ENCODE measurements around the gene FOXA2. TPM values are rescaled to one million over a fixed set of nuclear protein-coding genes. Genes with fewer than 3 reads are reported as not detected.

The FOXA2 gene
- total RNA-seq, 1 donor from 2014 or later: 6.8 TPM

DNA sequence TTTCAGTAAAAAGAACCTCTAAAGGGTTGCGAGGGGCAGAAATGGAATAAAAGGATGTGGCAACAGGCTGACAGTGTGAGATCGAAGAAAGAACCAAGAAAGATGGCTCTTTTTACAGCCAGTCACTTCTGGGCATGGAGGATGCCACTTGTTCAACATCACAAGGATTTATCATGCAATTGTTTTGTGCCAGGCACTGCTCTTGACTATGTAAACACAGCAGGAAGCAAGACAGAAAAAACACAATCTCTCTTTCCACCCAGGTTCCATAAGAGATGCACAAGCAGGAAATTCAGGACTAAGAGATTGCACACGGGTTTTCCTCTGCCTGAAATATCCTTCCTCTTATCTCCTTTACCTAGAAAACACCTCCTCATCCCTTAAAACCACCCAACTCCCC is 38.0 kb downstream of the FOXA2 start:
- Histone ChIP-seq H3K36me3 (ENCODE audit: control insufficient read depth, insufficient read depth, low read length) (no peaks in the 10 kb centered on the region), H3K4me3 (ENCODE audit: low read depth, low read length) (no peak overlapping the region), H3K27me3 (ENCODE audit: control insufficient read depth, insufficient read depth, low read length) (no peaks in the 10 kb centered on the region)
- TF ChIP-seq CTCF (IDR thresholded peaks at IDR 0.05; ENCODE audit: insufficient read depth, low read length, severe bottlenecking): no peak
- FAIRE-seq (no peak), DNase-seq (ENCODE audit: low read depth) (no peak)

DNA sequence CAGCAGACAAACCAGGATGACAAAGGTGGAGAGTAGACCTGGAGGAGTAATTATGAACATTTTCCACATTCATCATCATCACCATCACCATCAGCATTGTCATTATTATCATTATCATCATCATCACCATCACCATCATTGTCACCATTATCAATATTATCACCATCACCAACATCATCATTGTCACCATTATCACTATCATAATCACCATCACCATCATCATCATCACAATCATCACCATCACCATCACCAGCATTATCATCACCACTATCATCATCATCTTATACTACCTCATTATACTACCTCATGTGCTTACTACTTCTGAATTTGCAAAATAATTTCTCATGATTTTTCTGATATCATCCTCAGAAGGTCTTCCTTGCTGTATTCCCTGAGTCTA is 39.3 kb downstream of the FOXA2 start:
- TF ChIP-seq CTCF (IDR thresholded peaks at IDR 0.05; ENCODE audit: insufficient read depth, low read length, severe bottlenecking): no peak
- Histone ChIP-seq H3K27me3 (ENCODE audit: control insufficient read depth, insufficient read depth, low read length) (peaks cover 2% of the 10 kb centered on the region), H3K36me3 (ENCODE audit: control insufficient read depth, insufficient read depth, low read length) (no peaks in the 10 kb centered on the region), H3K4me3 (ENCODE audit: low read depth, low read length) (no peak overlapping the region)
- FAIRE-seq (no peak), DNase-seq (ENCODE audit: low read depth) (no peak)

GRCh38 chr20:22544462-22544861 is 39.9 kb downstream of the FOXA2 start:
- no peak for FAIRE-seq
- TF ChIP-seq CTCF (IDR thresholded peaks at IDR 0.05; ENCODE audit: insufficient read depth, low read length, severe bottlenecking): no peak

DNA sequence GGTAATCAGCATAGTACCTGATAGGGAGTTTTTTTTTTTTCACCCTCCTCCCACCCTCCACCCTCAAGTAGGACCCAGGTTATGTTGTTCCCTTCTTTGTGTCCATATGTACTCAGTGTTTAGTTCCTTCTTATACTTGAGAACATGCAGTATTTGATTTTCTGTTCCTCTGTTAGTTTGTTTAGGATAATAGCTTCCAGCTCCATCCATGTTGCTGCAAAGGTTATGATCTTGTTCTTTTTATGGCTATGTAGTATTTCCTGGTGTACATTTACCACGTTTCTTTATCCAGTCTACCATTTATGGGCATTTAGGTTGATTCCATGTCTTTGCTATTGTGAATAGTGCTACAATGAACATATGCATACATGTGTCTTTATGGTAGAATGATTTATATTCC is 41.9 kb downstream of the FOXA2 start:
- Histone ChIP-seq H3K27me3 (ENCODE audit: control insufficient read depth, insufficient read depth, low read length) (peaks cover 2% of the 10 kb centered on the region), H3K36me3 (ENCODE audit: control insufficient read depth, insufficient read depth, low read length) (no peaks in the 10 kb centered on the region), H3K4me3 (ENCODE audit: low read depth, low read length) (no peak overlapping the region)
- DNase-seq (ENCODE audit: low read depth): no peak
- FAIRE-seq: no peak
- TF ChIP-seq CTCF (IDR thresholded peaks at IDR 0.05; ENCODE audit: insufficient read depth, low read length, severe bottlenecking): no peak

More at GRCh38 chr20:22544462-22544861, 39.9 kb downstream of the FOXA2 start:
- DNase-seq (ENCODE audit: low read depth): no peak
- H3K4me3 ChIP-seq (ENCODE audit: low read depth, low read length): no peak overlapping the region
- H3K27me3 ChIP-seq (ENCODE audit: control insufficient read depth, insufficient read depth, low read length): peaks cover 2% of the 10 kb centered on the region
- no peaks in the 10 kb centered on the region for H3K36me3 ChIP-seq (ENCODE audit: control insufficient read depth, insufficient read depth, low read length)

DNA sequence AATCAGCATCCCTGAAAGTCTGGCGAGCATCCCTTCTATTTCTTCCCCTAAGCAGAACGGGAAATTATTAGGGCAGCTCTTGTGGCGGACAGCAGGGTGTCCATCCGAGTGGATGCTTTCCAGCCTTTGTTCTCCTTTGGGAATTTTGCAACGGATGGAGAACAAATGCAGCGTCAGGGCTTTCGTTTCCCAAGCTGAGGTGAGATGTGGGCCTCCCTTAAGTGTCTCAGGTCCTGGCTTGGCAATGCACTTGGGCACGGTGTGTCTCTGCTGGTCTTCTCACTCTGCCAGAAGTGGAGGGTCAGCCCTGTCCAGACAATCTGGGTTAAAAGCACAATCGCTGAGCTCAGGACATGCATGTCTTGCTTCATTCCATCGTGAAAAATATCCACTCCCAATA is 43.5 kb downstream of the FOXA2 start:
- DNase-seq (ENCODE audit: low read depth) (no peak), FAIRE-seq (no peak)
- TF ChIP-seq CTCF (IDR thresholded peaks at IDR 0.05; ENCODE audit: insufficient read depth, low read length, severe bottlenecking): no peak
- Histone ChIP-seq H3K4me3 (ENCODE audit: low read depth, low read length) (no peak overlapping the region), H3K36me3 (ENCODE audit: control insufficient read depth, insufficient read depth, low read length) (no peaks in the 10 kb centered on the region), H3K27me3 (ENCODE audit: control insufficient read depth, insufficient read depth, low read length) (peaks cover 2% of the 10 kb centered on the region)

DNA sequence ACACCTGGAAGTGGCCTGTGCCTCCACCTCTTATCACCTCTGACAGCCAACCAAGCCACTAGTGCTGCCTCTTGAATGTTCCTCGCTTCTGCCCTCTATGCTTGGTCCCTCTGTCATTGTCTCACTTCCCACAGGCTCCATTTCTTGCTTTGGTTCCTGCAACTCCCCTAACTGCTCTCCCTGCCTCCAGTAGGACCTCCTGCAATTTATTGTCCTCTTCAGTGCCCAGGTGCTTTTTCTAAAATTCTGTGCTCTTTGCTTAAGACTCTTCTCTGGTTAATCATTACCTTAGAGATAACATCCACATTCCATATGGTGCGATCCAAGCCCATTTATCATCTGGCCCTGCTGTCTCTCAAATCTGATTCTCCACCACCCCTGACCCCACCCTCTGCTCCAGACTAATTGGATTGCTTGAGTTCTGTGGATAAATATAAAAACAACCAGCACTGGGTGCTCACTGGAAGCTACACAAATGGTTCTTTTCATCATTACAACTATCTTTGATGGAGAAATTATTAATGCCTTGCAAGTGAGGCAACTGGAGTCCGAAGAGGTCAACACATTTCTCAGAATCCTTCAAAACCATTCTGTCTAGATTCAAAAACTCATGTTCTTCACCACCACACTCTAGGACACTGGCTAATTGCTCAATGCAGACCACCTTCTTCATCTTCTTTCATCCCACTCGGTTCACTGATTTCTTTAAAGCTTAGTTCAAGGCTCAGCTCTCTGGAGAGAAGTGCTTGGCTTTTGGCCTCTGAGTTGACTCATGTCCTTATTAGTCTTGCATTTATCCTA is 47.2 kb downstream of the FOXA2 start:
- Histone ChIP-seq H3K4me3 (ENCODE audit: low read depth, low read length) (no peak overlapping the region), H3K36me3 (ENCODE audit: control insufficient read depth, insufficient read depth, low read length) (no peaks in the 10 kb centered on the region), H3K27me3 (ENCODE audit: control insufficient read depth, insufficient read depth, low read length) (peaks cover 2% of the 10 kb centered on the region)
- FAIRE-seq (no peak), DNase-seq (ENCODE audit: low read depth) (no peak)
- no peak for TF ChIP-seq CTCF (IDR thresholded peaks at IDR 0.05; ENCODE audit: insufficient read depth, low read length, severe bottlenecking)

Measured in bronchial epithelial cell (primary cell).